ENCODE measurements around the gene FGD4. TPM values are rescaled to one million over a fixed set of nuclear protein-coding genes. Genes with fewer than 3 reads are reported as not detected.

Gene FGD4
- total RNA-seq, 1 experiment from 2014 or later, result 54.3 TPM

DNA sequence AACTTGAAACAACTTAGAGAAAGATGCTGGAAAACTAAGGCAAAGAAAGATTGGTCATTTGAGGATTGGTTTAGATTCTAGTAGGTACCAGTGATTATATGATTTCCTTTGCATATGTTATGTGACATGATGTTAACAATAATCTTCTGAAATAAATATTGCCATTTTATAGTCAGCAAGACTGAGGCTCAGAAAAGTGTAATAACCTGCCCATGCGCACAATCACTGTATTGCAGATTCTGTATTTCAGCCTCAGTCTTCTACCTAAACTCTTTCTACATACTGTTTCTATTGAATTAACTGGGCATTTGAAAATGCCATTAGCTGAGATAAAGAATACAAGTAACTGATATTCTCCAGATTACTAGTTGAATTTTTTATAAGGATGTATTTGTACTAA lies 61.3 kb downstream of the FGD4 start:
- H3K36me3 Mint-ChIP-seq (ENCODE audit: insufficient read depth in 1 of 3, low read depth in 3 of 3), result peaks cover 22 to 51% (median 51%) of the 10 kb centered on the region in 3 experiments
- H3K9ac ChIP-seq (ENCODE audit: extremely low read depth, insufficient read length, low read length), result no peak overlapping the region
- H3K56ac ChIP-seq (ENCODE audit: insufficient read length, low read depth, low read length), result no peak overlapping the region
- no peak overlapping the region for H4K5ac ChIP-seq (ENCODE audit: insufficient read length, low read depth, low read length)
- no peaks in the 10 kb centered on the region for H4K20me1 ChIP-seq (ENCODE audit: control insufficient read depth, insufficient read depth, insufficient read length)
- H3K23ac ChIP-seq (ENCODE audit: insufficient read length, low read depth, low read length), result no peak overlapping the region
- no peak overlapping the region for H3K4me2 ChIP-seq (ENCODE audit: insufficient read depth, insufficient read length, low read length)
- no peak overlapping the region for H2BK15ac ChIP-seq (ENCODE audit: low read depth, low read length)
- H3K27ac Mint-ChIP-seq, result no peak overlapping the region
- no peak for DNase-seq
- no peaks in the 10 kb centered on the region for H3K27me3 ChIP-seq (ENCODE audit: insufficient read depth, low read length)
- no peaks in the 10 kb centered on the region for H3K27me3 Mint-ChIP-seq (ENCODE audit: low read depth)
- H4K91ac ChIP-seq (ENCODE audit: insufficient read length, low read depth, low read length), result no peak overlapping the region
- no peak overlapping the region for H3T11ph ChIP-seq (ENCODE audit: low read length)
- no peak overlapping the region for H4K8ac ChIP-seq (replicated peaks; ENCODE audit: insufficient read length, low read depth, low read length)
- no CpG with 5 or more reads among the region's 1 CpG for WGBS (ENCODE audit: extremely low coverage, insufficient read length, low lambda C conversion rate)
- no peaks in the 10 kb centered on the region for H3K23me2 ChIP-seq (ENCODE audit: insufficient read length, low read depth, low read length, poor library complexity, severe bottlenecking)
- TF ChIP-seq, protein P1, sequence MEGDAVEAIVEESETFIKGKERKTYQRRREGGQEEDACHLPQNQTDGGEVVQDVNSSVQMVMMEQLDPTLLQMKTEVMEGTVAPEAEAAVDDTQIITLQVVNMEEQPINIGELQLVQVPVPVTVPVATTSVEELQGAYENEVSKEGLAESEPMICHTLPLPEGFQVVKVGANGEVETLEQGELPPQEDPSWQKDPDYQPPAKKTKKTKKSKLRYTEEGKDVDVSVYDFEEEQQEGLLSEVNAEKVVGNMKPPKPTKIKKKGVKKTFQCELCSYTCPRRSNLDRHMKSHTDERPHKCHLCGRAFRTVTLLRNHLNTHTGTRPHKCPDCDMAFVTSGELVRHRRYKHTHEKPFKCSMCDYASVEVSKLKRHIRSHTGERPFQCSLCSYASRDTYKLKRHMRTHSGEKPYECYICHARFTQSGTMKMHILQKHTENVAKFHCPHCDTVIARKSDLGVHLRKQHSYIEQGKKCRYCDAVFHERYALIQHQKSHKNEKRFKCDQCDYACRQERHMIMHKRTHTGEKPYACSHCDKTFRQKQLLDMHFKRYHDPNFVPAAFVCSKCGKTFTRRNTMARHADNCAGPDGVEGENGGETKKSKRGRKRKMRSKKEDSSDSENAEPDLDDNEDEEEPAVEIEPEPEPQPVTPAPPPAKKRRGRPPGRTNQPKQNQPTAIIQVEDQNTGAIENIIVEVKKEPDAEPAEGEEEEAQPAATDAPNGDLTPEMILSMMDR (conservative IDR thresholded peaks at IDR 0.05), result no peak
- H3K4me3 Mint-ChIP-seq, result no peak overlapping the region
- no peak overlapping the region for H2BK5ac ChIP-seq (ENCODE audit: insufficient read length, low read length)
- H3K9me3 ChIP-seq (ENCODE audit: control insufficient read depth, low read depth, low read length), result no peaks in the 10 kb centered on the region
- H3K14ac ChIP-seq (ENCODE audit: insufficient read depth, low read length), result no peak overlapping the region
- no peak overlapping the region for H2AFZ ChIP-seq (ENCODE audit: low read length)
- peaks cover 53 to 56% of the 10 kb centered on the region in 2 experiments for H3K4me1 Mint-ChIP-seq
- H3K27ac ChIP-seq (ENCODE audit: insufficient read length, low read depth, low read length), result no peak overlapping the region
- no peak overlapping the region for H2BK120ac ChIP-seq (ENCODE audit: low read depth, low read length, poor library complexity, severe bottlenecking)
- no peak overlapping the region for H3K18ac ChIP-seq (ENCODE audit: insufficient read length, low read depth, low read length)
- H3K79me2 ChIP-seq (ENCODE audit: insufficient read depth, low read length), result peaks cover 25% of the 10 kb centered on the region; the same call in 1 of the 2 replicates
- H2BK20ac ChIP-seq (ENCODE audit: low read depth, low read length, poor library complexity, severe bottlenecking), result no peak overlapping the region
- H2AK5ac ChIP-seq (ENCODE audit: insufficient read length, low read length), result no peak overlapping the region
- no peak overlapping the region for H2BK12ac ChIP-seq (ENCODE audit: insufficient read length, low read depth, low read length)
- H3K4me1 ChIP-seq (ENCODE audit: insufficient read depth, low read length), result peaks cover 1% of the 10 kb centered on the region; the same call in 1 of the 2 replicates
- H3K4ac ChIP-seq (ENCODE audit: low read depth, low read length), result no peak overlapping the region
- H3K79me1 ChIP-seq (ENCODE audit: insufficient read depth, low read depth, low read length, poor library complexity, severe bottlenecking), result peaks cover 8% of the 10 kb centered on the region
- H3K9me3 Mint-ChIP-seq, result no peaks in the 10 kb centered on the region
